BLaER1 (cell line): ENCODE measurements around the gene TTI1.
A peak's percentile ranks its signal among the peaks of the same experiment; 100 is the strongest.

ENCODE experiments used
- H3K27ac ChIP-seq: shearing (Covaris generic); formaldehyde crosslinking; 2 replicates; pipeline ENCODE4 v1.8.1; 2022
- H3K27me3 ChIP-seq: shearing (Covaris generic); formaldehyde crosslinking; 2 replicates; pipeline ENCODE4 v1.8.1; 2022
- H3K36me3 ChIP-seq: shearing (Covaris generic); formaldehyde crosslinking; 2 replicates; pipeline ENCODE4 v1.8.1; 2022
- H3K4me1 ChIP-seq: shearing (Covaris generic); formaldehyde crosslinking; 2 replicates; pipeline ENCODE4 v1.8.1; 2022
- H3K4me2 ChIP-seq: shearing (Covaris generic); formaldehyde crosslinking; 2 replicates; pipeline ENCODE4 v1.8.1; 2022
- H3K4me3 ChIP-seq: shearing (Covaris generic); formaldehyde crosslinking; 2 replicates; pipeline ENCODE4 v1.8.1; 2022
- H3K9ac ChIP-seq: shearing (Covaris generic); formaldehyde crosslinking; 2 replicates; pipeline ENCODE4 v1.8.1; 2022
- H3K9me3 ChIP-seq: shearing (Covaris generic); formaldehyde crosslinking; 2 replicates; pipeline ENCODE4 v1.8.1; 2022
- H4K20me1 ChIP-seq: shearing (Covaris generic); formaldehyde crosslinking; 2 replicates; pipeline ENCODE4 v1.8.1; 2022
- Cebpa-rat ChIP-seq: shearing (Covaris generic); IDR thresholded peaks from 2 replicates; pipeline ENCODE4 v1.8.1; 2022

TTI1 gene

GRCh38 chr20:38036366-38036765, 3.1 kb upstream of the TTI1 start:
- Histone ChIP-seq H3K9me3 (no peaks in the 10 kb centered on the region), H3K9ac (no peak overlapping the region), H3K4me3 (no peak overlapping the region), H4K20me1 (peaks cover 59% of the 10 kb centered on the region), H3K4me2 (peak overlapping the region; percentile 46), H3K27me3 (no peaks in the 10 kb centered on the region), H3K4me1 (peaks cover 50% of the 10 kb centered on the region), H3K36me3 (peaks cover 42% of the 10 kb centered on the region), H3K27ac (no peak overlapping the region)
- no peak for TF ChIP-seq Cebpa-rat

- Histone ChIP-seq H3K36me3 (peaks cover 29% of the 10 kb centered on the region), H3K27ac (no peak overlapping the region), H3K9ac (peak overlapping the region; percentile 98; the same call in 1 of the 2 replicates), H3K4me1 (peaks cover 61% of the 10 kb centered on the region), H3K27me3 (no peaks in the 10 kb centered on the region), H3K9me3 (no peaks in the 10 kb centered on the region), H3K4me3 (peak overlapping the region; percentile 97), H3K4me2 (peak overlapping the region; percentile 91), H4K20me1 (peaks cover 49% of the 10 kb centered on the region)
- no peak for TF ChIP-seq Cebpa-rat
These were observed 1.7 kb upstream of the TTI1 start for GRCh38 chr20:38034961-38035360.

GRCh38 chr20:38034108-38034649, 923 bp upstream of the TTI1 start:
- Histone ChIP-seq H3K9me3 (no peaks in the 10 kb centered on the region), H3K4me1 (peaks cover 61% of the 10 kb centered on the region), H3K4me3 (peak overlapping the region; percentile 97), H3K27me3 (no peaks in the 10 kb centered on the region), H4K20me1 (peaks cover 42% of the 10 kb centered on the region), H3K36me3 (peaks cover 21% of the 10 kb centered on the region), H3K27ac (peak overlapping the region; percentile 98), H3K4me2 (peak overlapping the region; percentile 91), H3K9ac (peak overlapping the region; percentile 98)
- no peak for TF ChIP-seq Cebpa-rat

GRCh38 chr20:38032585-38033329, 499 bp downstream of the TTI1 start:
- H3K4me2 ChIP-seq: peak overlapping the region; percentile 91
- no peaks in the 10 kb centered on the region for H3K27me3 ChIP-seq
- H3K9me3 ChIP-seq: no peaks in the 10 kb centered on the region
- H3K36me3 ChIP-seq: peaks cover 27% of the 10 kb centered on the region
- peaks cover 61% of the 10 kb centered on the region for H3K4me1 ChIP-seq
- H3K4me3 ChIP-seq: peak overlapping the region; percentile 97
- peak overlapping the region; percentile 98 for H3K27ac ChIP-seq
- peaks cover 34% of the 10 kb centered on the region; the same call in 1 of the 2 replicates for H4K20me1 ChIP-seq
- TF ChIP-seq Cebpa-rat: no peak
- peak overlapping the region; percentile 98 for H3K9ac ChIP-seq

GRCh38 chr20:38031957-38032356, 1.3 kb downstream of the TTI1 start:
- Histone ChIP-seq H3K27me3 (no peaks in the 10 kb centered on the region), H3K4me2 (peak overlapping the region; percentile 91), H4K20me1 (peaks cover 33% of the 10 kb centered on the region; the same call in 1 of the 2 replicates), H3K9ac (peak overlapping the region; percentile 98; the same call in 1 of the 2 replicates), H3K4me1 (peaks cover 55% of the 10 kb centered on the region), H3K4me3 (peak overlapping the region; percentile 97; the same call in 1 of the 2 replicates), H3K9me3 (no peaks in the 10 kb centered on the region), H3K36me3 (peaks cover 34% of the 10 kb centered on the region), H3K27ac (no peak overlapping the region)
- no peak for TF ChIP-seq Cebpa-rat

GRCh38 chr20:38029453-38029852, 3.8 kb downstream of the TTI1 start:
- peaks cover 35% of the 10 kb centered on the region for H4K20me1 ChIP-seq
- no peak overlapping the region for H3K4me2 ChIP-seq
- H3K36me3 ChIP-seq: peaks cover 26% of the 10 kb centered on the region; the same call in 1 of the 2 replicates
- no peak overlapping the region for H3K4me3 ChIP-seq
- no peak overlapping the region for H3K27ac ChIP-seq
- H3K9ac ChIP-seq: no peak overlapping the region
- H3K9me3 ChIP-seq: no peaks in the 10 kb centered on the region
- TF ChIP-seq Cebpa-rat: no peak
- peaks cover 35% of the 10 kb centered on the region for H3K4me1 ChIP-seq
- no peaks in the 10 kb centered on the region for H3K27me3 ChIP-seq

- H3K36me3 ChIP-seq: peaks cover 56% of the 10 kb centered on the region
- peaks cover 4% of the 10 kb centered on the region for H3K9me3 ChIP-seq
- no peak overlapping the region for H3K9ac ChIP-seq
- H3K4me3 ChIP-seq: no peak overlapping the region
- H4K20me1 ChIP-seq: peaks cover 70% of the 10 kb centered on the region
- TF ChIP-seq Cebpa-rat: no peak
- H3K27ac ChIP-seq: no peak overlapping the region
- H3K4me1 ChIP-seq: peaks cover 17% of the 10 kb centered on the region
- no peaks in the 10 kb centered on the region for H3K27me3 ChIP-seq
- peak overlapping the region; percentile 34 for H3K4me2 ChIP-seq
These were observed 8.8 kb downstream of the TTI1 start for GRCh38 chr20:38024496-38024895.

GRCh38 chr20:38023181-38024001, 9.9 kb downstream of the TTI1 start:
- Histone ChIP-seq H3K4me3 (no peak overlapping the region), H3K27me3 (no peaks in the 10 kb centered on the region), H3K27ac (no peak overlapping the region), H3K4me2 (peak overlapping the region; percentile 34), H3K36me3 (peaks cover 64% of the 10 kb centered on the region), H4K20me1 (peaks cover 67% of the 10 kb centered on the region), H3K9me3 (peaks cover 15% of the 10 kb centered on the region), H3K9ac (no peak overlapping the region), H3K4me1 (peaks cover 17% of the 10 kb centered on the region)
- no peak for TF ChIP-seq Cebpa-rat

- Histone ChIP-seq H3K9me3 (peaks cover 32% of the 10 kb centered on the region), H4K20me1 (peaks cover 51% of the 10 kb centered on the region), H3K4me3 (no peak overlapping the region), H3K27me3 (no peaks in the 10 kb centered on the region), H3K36me3 (peaks cover 74% of the 10 kb centered on the region), H3K9ac (no peak overlapping the region), H3K4me1 (peaks cover 17% of the 10 kb centered on the region), H3K27ac (no peak overlapping the region), H3K4me2 (no peak overlapping the region)
- no peak for TF ChIP-seq Cebpa-rat
These were observed 12.0 kb downstream of the TTI1 start for GRCh38 chr20:38021087-38021772.
